ENCODE data around the gene THBS2.

GRCh38 chr6:169188475-169188874 is 65.2 kb downstream of the THBS2 start:
- TF ChIP-seq, protein P1, sequence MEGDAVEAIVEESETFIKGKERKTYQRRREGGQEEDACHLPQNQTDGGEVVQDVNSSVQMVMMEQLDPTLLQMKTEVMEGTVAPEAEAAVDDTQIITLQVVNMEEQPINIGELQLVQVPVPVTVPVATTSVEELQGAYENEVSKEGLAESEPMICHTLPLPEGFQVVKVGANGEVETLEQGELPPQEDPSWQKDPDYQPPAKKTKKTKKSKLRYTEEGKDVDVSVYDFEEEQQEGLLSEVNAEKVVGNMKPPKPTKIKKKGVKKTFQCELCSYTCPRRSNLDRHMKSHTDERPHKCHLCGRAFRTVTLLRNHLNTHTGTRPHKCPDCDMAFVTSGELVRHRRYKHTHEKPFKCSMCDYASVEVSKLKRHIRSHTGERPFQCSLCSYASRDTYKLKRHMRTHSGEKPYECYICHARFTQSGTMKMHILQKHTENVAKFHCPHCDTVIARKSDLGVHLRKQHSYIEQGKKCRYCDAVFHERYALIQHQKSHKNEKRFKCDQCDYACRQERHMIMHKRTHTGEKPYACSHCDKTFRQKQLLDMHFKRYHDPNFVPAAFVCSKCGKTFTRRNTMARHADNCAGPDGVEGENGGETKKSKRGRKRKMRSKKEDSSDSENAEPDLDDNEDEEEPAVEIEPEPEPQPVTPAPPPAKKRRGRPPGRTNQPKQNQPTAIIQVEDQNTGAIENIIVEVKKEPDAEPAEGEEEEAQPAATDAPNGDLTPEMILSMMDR (conservative IDR thresholded peaks at IDR 0.05 in 1 of 2, IDR thresholded peaks at IDR 0.05 in 1 of 2; ENCODE audit: extremely low read depth in 1 of 2, insufficient read depth in 1 of 2, low read depth in 1 of 2, low read length in 2 of 2) = no peak
- TF ChIP-seq EZH2 (IDR thresholded peaks at IDR 0.05; ENCODE audit: borderline replicate concordance, low read length) = no peak

Data from mammary epithelial cell (primary cell).